ENCODE results near the gene DFFA. TPM values are rescaled to one million over a fixed set of nuclear protein-coding genes. Genes with fewer than 3 reads are reported as not detected.

DFFA gene
- total and polyA plus RNA-seq, 4 donors = 10.6 to 20.0 (median 14.3) TPM

GRCh38 chr1:10456661-10457060, 15.7 kb downstream of the DFFA start (continued):
- TF ChIP-seq HNF4G (IDR thresholded peaks at IDR 0.05) = no peak
- TF ChIP-seq EGR1 (IDR thresholded peaks at IDR 0.05; ENCODE audit: low read depth in 2 of 2) = no peak
- no peak for TF ChIP-seq SP1 (IDR thresholded peaks at IDR 0.05)
- TF ChIP-seq FOXA1 (IDR thresholded peaks at IDR 0.05) = no peak
- TF ChIP-seq CTCF (IDR thresholded peaks at IDR 0.05; ENCODE audit: low read depth, low read length, missing input control) = no peak

- no peaks in the 10 kb centered on the region for H3K9me3 ChIP-seq (ENCODE audit: control insufficient read depth in 4 of 4, low read length in 3 of 4)
- peaks cover 0 to 4% (median 0%) of the 10 kb centered on the region in 4 donors for H3K4me1 ChIP-seq (ENCODE audit: control insufficient read depth in 4 of 4, insufficient read depth in 4 of 4, low read length in 3 of 4)
- TF ChIP-seq HNF4G (IDR thresholded peaks at IDR 0.05) (no peak), EGR1 (IDR thresholded peaks at IDR 0.05; ENCODE audit: low read depth in 2 of 2) (no peak), MAX (IDR thresholded peaks at IDR 0.05) (no peak), FOXA2 (IDR thresholded peaks at IDR 0.05) (no peak), ZBTB33 (IDR thresholded peaks at IDR 0.05) (no peak), CTCF (IDR thresholded peaks at IDR 0.05; ENCODE audit: low read depth, low read length, missing input control) (no peak), SP1 (IDR thresholded peaks at IDR 0.05) (no peak), GABPA (IDR thresholded peaks at IDR 0.05 in 1 of 2, conservative IDR thresholded peaks at IDR 0.05 in 1 of 2) (no peak), ATF3 (IDR thresholded peaks at IDR 0.05) (no peak), FOXA1 (IDR thresholded peaks at IDR 0.05) (no peak), RAD21 (IDR thresholded peaks at IDR 0.05) (no peak), TAF1 (conservative IDR thresholded peaks at IDR 0.05) (no peak), NR2F2 (IDR thresholded peaks at IDR 0.05) (no peak), REST (IDR thresholded peaks at IDR 0.05) (no peak)
- H3K27ac ChIP-seq (ENCODE audit: low read depth in 1 of 2, low read length in 2 of 2) = no peak overlapping the region
- peaks cover 0 to 1% (median under 1%) of the 10 kb centered on the region in 4 donors for H3K36me3 ChIP-seq (ENCODE audit: control insufficient read depth in 4 of 4, insufficient read depth in 3 of 4, low read depth in 1 of 4, low read length in 3 of 4)
- no peaks in the 10 kb centered on the region for H3K27me3 ChIP-seq (ENCODE audit: control insufficient read depth in 4 of 4, insufficient read depth in 4 of 4, low read length in 3 of 4)
- 92% methylated on average over 5 of the region's 5 CpGs for WGBS
- DNase-seq (ENCODE audit: low spot score) = no peak
- H3K4me3 ChIP-seq (ENCODE audit: low read depth in 1 of 3, low read length in 3 of 3) = no peak overlapping the region
- H3K9ac ChIP-seq (ENCODE audit: low read depth in 1 of 2, low read length in 2 of 2) = no peak overlapping the region
These were observed 16.3 kb downstream of the DFFA start for GRCh38 chr1:10456048-10456447.
